Thyroid gland (tissue), 4 donors: ENCODE data around the gene SLC6A4. TPM values are rescaled to one million over a fixed set of nuclear protein-coding genes. Genes with fewer than 3 reads are reported as not detected.

Experiments
- DNase-seq, 2 donors: peaks; one replicate each; pipeline ENCODE4 v3.0.0-alpha.2; 2019
- H3K27ac ChIP-seq, 3 donors: fragments of 200-600 bp; sonication (generic); 1 replicate in 2 of 3; 2 replicates in 1 of 3; pipeline ENCODE4 v1.5.1; 2016 to 2019; ENCODE audit warnings: mild to moderate bottlenecking in 1 of 3, moderate library complexity in 1 of 3
- H3K27me3 ChIP-seq: fragments of 200-600 bp; sonication (generic); one replicate; pipeline ENCODE4 v1.5.1; 2019
- H3K36me3 ChIP-seq, 2 donors: fragments of 200-600 bp; sonication (generic); one replicate each; pipeline ENCODE4 v1.5.1; 2016 to 2019
- H3K4me1 ChIP-seq, 2 donors: fragments of 200-600 bp; sonication (generic); one replicate each; pipeline ENCODE4 v1.5.1; 2017 to 2019
- H3K4me3 ChIP-seq, 3 donors: fragments of 200-600 bp; sonication (generic); replicated peaks in 1 of 3; 1 replicate in 2 of 3; 2 replicates in 1 of 3; pipeline ENCODE4 v1.5.1; 2016; ENCODE audit warnings: mild to moderate bottlenecking in 1 of 3
- H3K9me3 ChIP-seq: fragments of 200-600 bp; sonication (generic); one replicate; pipeline ENCODE4 v1.5.1; 2017
- CTCF ChIP-seq, 6 experiments: fragments of 200-600 bp in 3 of 6; fragments of 450-650 bp in 3 of 6; sonication (generic) in 3 of 6; IDR thresholded peaks; one replicate each; pipeline ENCODE4 v1.5.1; 2016 to 2019; ENCODE audit warnings: antibody characterized with exemption in 6 of 6, mild to moderate bottlenecking in 2 of 6, inconsistent platforms in 1 of 6, moderate library complexity in 1 of 6
- POLR2A ChIP-seq, 2 donors: fragments of 450-650 bp; IDR thresholded peaks; one replicate each; pipeline ENCODE4 v1.6.1; 2017; ENCODE audit warnings: antibody characterized with exemption in 2 of 2, mild to moderate bottlenecking in 2 of 2, moderate library complexity in 1 of 2
- WGBS, 2 donors: methylation state at CpG; one replicate each; pipeline ENCODE4 v1.1.5; 2017; 5-methylcytosine and 5-hydroxymethylcytosine counted together
- intact Hi-C: fragments of 100-400 bp; cut with DNase I; formaldehyde crosslinking; loops from one replicate; pipeline ENCODE4 v1.15.1; 2023
- total RNA-seq, 4 donors: library from RNA; depleted of rRNA; stranded (reverse); fragments of >200 nt; gene quantifications; one replicate each; pipeline ENCODE4 v1.2.3, GENCODE V29; 2016

SLC6A4 gene
- total RNA-seq, 4 donors from 2014 or later: under 0.01 to 4.9 (median 0.20) TPM

- peaks cover 25 to 33% of the 10 kb centered on the region in 2 donors for H3K36me3 ChIP-seq
- WGBS, 2 donors: 91 to 95% methylated on average over 6 of the region's 6 CpGs
- intact Hi-C loops: no loop called here
These were observed 37.9 kb upstream of the SLC6A4 start for GRCh38 chr17:30273373-30273772.

GRCh38 chr17:30271102-30271501 is 35.6 kb upstream of the SLC6A4 start:
- intact Hi-C loops: no loop called here
- 96 to 98% methylated on average over 6 of the region's 6 CpGs for WGBS, 2 donors
- Histone ChIP-seq H3K9me3 (no peaks in the 10 kb centered on the region), H3K27me3 (no peaks in the 10 kb centered on the region), H3K36me3 (peaks cover 25 to 41% of the 10 kb centered on the region in 2 donors), H3K4me1 (no peaks in the 10 kb centered on the region), H3K27ac (no peak overlapping the region), H3K4me3 (no peak overlapping the region)
- DNase-seq: no peak
- TF ChIP-seq POLR2A (IDR thresholded peaks at IDR 0.05) (no peak), CTCF (IDR thresholded peaks at IDR 0.05) (no peak)

More at GRCh38 chr17:30273373-30273772, 37.9 kb upstream of the SLC6A4 start:
- Histone ChIP-seq H3K27me3 (no peaks in the 10 kb centered on the region), H3K27ac (no peak overlapping the region), H3K9me3 (no peaks in the 10 kb centered on the region), H3K4me1 (no peaks in the 10 kb centered on the region), H3K4me3 (no peak overlapping the region)
- no peak for TF ChIP-seq CTCF (IDR thresholded peaks at IDR 0.05)
- no peak for TF ChIP-seq POLR2A (IDR thresholded peaks at IDR 0.05)
- DNase-seq: no peak

GRCh38 chr17:30267625-30268024 is 32.1 kb upstream of the SLC6A4 start:
- H3K9me3 ChIP-seq: no peaks in the 10 kb centered on the region
- intact Hi-C loops: no loop called here
- peaks cover 21 to 35% of the 10 kb centered on the region in 2 donors for H3K36me3 ChIP-seq
- H3K27me3 ChIP-seq: no peaks in the 10 kb centered on the region
- TF ChIP-seq CTCF (IDR thresholded peaks at IDR 0.05) (no peak), POLR2A (IDR thresholded peaks at IDR 0.05) (no peak)
- WGBS, 2 donors: 99% methylated on average over 2 of the region's 2 CpGs
- H3K27ac ChIP-seq: no peak overlapping the region
- DNase-seq: no peak
- H3K4me3 ChIP-seq: no peak overlapping the region
- peaks cover 0 to 9% of the 10 kb centered on the region in 2 donors for H3K4me1 ChIP-seq

GRCh38 chr17:30263552-30264333 is 28.2 kb upstream of the SLC6A4 start:
- Histone ChIP-seq H3K36me3 (peaks cover 14 to 21% of the 10 kb centered on the region in 2 donors), H3K27me3 (no peaks in the 10 kb centered on the region), H3K9me3 (no peaks in the 10 kb centered on the region), H3K27ac (peak overlapping the region in 2 of 3 donors; percentile 2 to 16), H3K4me3 (no peak overlapping the region), H3K4me1 (peaks cover 0 to 9% of the 10 kb centered on the region in 2 donors)
- DNase-seq: no peak
- WGBS, 2 donors: 62 to 67% methylated on average over 2 of the region's 2 CpGs
- intact Hi-C loops: no loop called here
- TF ChIP-seq CTCF (IDR thresholded peaks at IDR 0.05): no peak
- TF ChIP-seq POLR2A (IDR thresholded peaks at IDR 0.05): no peak

- Histone ChIP-seq H3K4me3 (no peak overlapping the region), H3K9me3 (no peaks in the 10 kb centered on the region), H3K27ac (no peak overlapping the region), H3K27me3 (no peaks in the 10 kb centered on the region), H3K4me1 (no peaks in the 10 kb centered on the region), H3K36me3 (peaks cover 6 to 13% of the 10 kb centered on the region in 2 donors)
- intact Hi-C loops: no loop called here
- 86 to 87% methylated on average over 5 of the region's 5 CpGs for WGBS, 2 donors
- DNase-seq: no peak
- TF ChIP-seq CTCF (IDR thresholded peaks at IDR 0.05): no peak
- TF ChIP-seq POLR2A (IDR thresholded peaks at IDR 0.05): no peak
These were observed 21.4 kb upstream of the SLC6A4 start for GRCh38 chr17:30256756-30257506.
